HFFc6 (cell line): ENCODE measurements around the gene KLHL30. TPM values are rescaled to one million over a fixed set of nuclear protein-coding genes. Genes with fewer than 3 reads are reported as not detected.

Source experiments
- DNase-seq: peaks from one replicate; pipeline ENCODE4 v3.0.0-alpha.2; 2018
- H3K27ac Mint-ChIP-seq: 2 replicates; pipeline ENCODE4 v1.8.0; 2020; ENCODE audit warnings: mild to moderate bottlenecking, mixed read lengths
- H3K27me3 Mint-ChIP-seq: 2 replicates; pipeline ENCODE4 v1.8.0; 2021; ENCODE audit warnings: mild to moderate bottlenecking, moderate library complexity, mixed read lengths; ENCODE audit not compliant: insufficient read depth
- H3K36me3 Mint-ChIP-seq: 2 replicates; pipeline ENCODE4 v1.8.0; 2021; ENCODE audit warnings: low read depth, mixed read lengths
- H3K4me1 Mint-ChIP-seq: 2 replicates; pipeline ENCODE4 v1.8.0; 2020; ENCODE audit warnings: low read depth, mixed read lengths
- H3K4me3 Mint-ChIP-seq: 2 replicates; pipeline ENCODE4 v1.8.0; 2020; ENCODE audit warnings: mild to moderate bottlenecking, moderate library complexity, mixed read lengths
- H3K9me3 Mint-ChIP-seq: 2 replicates; pipeline ENCODE4 v1.8.0; 2020; ENCODE audit warnings: mild to moderate bottlenecking, mixed read lengths
- CTCF ChIP-seq: fragments of 200-600 bp; sonication (generic); IDR thresholded peaks from 2 replicates; pipeline ENCODE4 v1.5.0; 2021; ENCODE audit warnings: antibody characterized with exemption, mild to moderate bottlenecking
- total RNA-seq, 6 experiments: library from RNA; stranded (reverse); fragmentation: NEBNext Ultra II Directional; extraction: Animal tissue kit (Norgen Biotek cat#: 25700); gene quantifications; 2 replicates in 1 of 6; 3 replicates in 5 of 6; pipeline ENCODE4 v1.2.3, GENCODE V29; 2021

KLHL30 gene
- total RNA-seq, 6 experiments from 2014 or later, result 0.05 to 0.14 (median 0.12) TPM; not detected in 2

GRCh38 chr2:238151628-238152235 is 13.3 kb downstream of the KLHL30 start:
- Mint-ChIP-seq H3K27ac (no peak overlapping the region), H3K4me1 (peaks cover 10% of the 10 kb centered on the region), H3K27me3 (no peaks in the 10 kb centered on the region), H3K9me3 (no peaks in the 10 kb centered on the region; the same call in 1 of the 2 replicates), H3K36me3 (no peaks in the 10 kb centered on the region), H3K4me3 (no peak overlapping the region)
- no peak for TF ChIP-seq CTCF
- DNase-seq, result no peak

- H3K36me3 Mint-ChIP-seq, result no peaks in the 10 kb centered on the region
- no peak for DNase-seq
- TF ChIP-seq CTCF, result peak; percentile 52
- H3K4me1 Mint-ChIP-seq, result peaks cover 10% of the 10 kb centered on the region
- no peak overlapping the region for H3K4me3 Mint-ChIP-seq
- no peak overlapping the region for H3K27ac Mint-ChIP-seq
- H3K9me3 Mint-ChIP-seq, result no peaks in the 10 kb centered on the region; the same call in 1 of the 2 replicates
- no peaks in the 10 kb centered on the region for H3K27me3 Mint-ChIP-seq
Measured at GRCh38 chr2:238152771-238153688, 14.6 kb downstream of the KLHL30 start.

GRCh38 chr2:238154570-238154969 is 16.1 kb downstream of the KLHL30 start:
- no peak for DNase-seq
- H3K9me3 Mint-ChIP-seq, result no peaks in the 10 kb centered on the region; the same call in 1 of the 2 replicates
- no peak for TF ChIP-seq CTCF
- peaks cover 10% of the 10 kb centered on the region for H3K4me1 Mint-ChIP-seq
- no peaks in the 10 kb centered on the region for H3K36me3 Mint-ChIP-seq
- no peak overlapping the region for H3K27ac Mint-ChIP-seq
- H3K4me3 Mint-ChIP-seq, result no peak overlapping the region
- no peaks in the 10 kb centered on the region for H3K27me3 Mint-ChIP-seq

GRCh38 chr2:238155051-238155760 is 16.7 kb downstream of the KLHL30 start:
- TF ChIP-seq CTCF, result no peak
- DNase-seq, result no peak
- peaks cover 10% of the 10 kb centered on the region for H3K4me1 Mint-ChIP-seq

More at GRCh38 chr2:238155051-238155760, 16.7 kb downstream of the KLHL30 start:
- peak overlapping the region; percentile 82 for H3K27ac Mint-ChIP-seq
- H3K27me3 Mint-ChIP-seq, result no peaks in the 10 kb centered on the region
- H3K9me3 Mint-ChIP-seq, result no peaks in the 10 kb centered on the region; the same call in 1 of the 2 replicates
- H3K4me3 Mint-ChIP-seq, result no peak overlapping the region
- H3K36me3 Mint-ChIP-seq, result no peaks in the 10 kb centered on the region
